ENCODE data around the gene P4HTM. TPM values are rescaled to one million over a fixed set of nuclear protein-coding genes. Genes with fewer than 3 reads are reported as not detected.

The P4HTM gene
- total RNA-seq, 2 experiments from 2014 or later: 45.3 to 47.6 TPM

GRCh38 chr3:49015765-49016164 lies 25.7 kb downstream of the P4HTM start:
- ChIA-PET POLR2A (no interaction called here), CTCF (interaction anchor here (2.0 to 9.3 kb wide), 2 partner anchors 8 kb away, joined by 6 to 100 read pairs; partner anchors contain the start of gene WDR6)
- Mint-ChIP-seq H3K36me3 (ENCODE audit: low read depth) (peaks cover 17% of the 10 kb centered on the region), H3K4me1 (peaks cover 35% of the 10 kb centered on the region), H3K27ac (no peak overlapping the region), H3K4me3 (no peak overlapping the region), H3K9me3 (no peaks in the 10 kb centered on the region), H3K27me3 (no peaks in the 10 kb centered on the region)
- no peak for DNase-seq

- H3K36me3 Mint-ChIP-seq (ENCODE audit: low read depth): peaks cover 17% of the 10 kb centered on the region
- ChIA-PET POLR2A (interaction anchor here (0.6 to 1.1 kb wide), 3 partner anchors 9 to 166 kb away, joined by 3 to 4 read pairs (median 4); partner anchors contain the start of gene WDR6), CTCF (interaction anchor here (0.5 to 9.3 kb wide), 3 partner anchors 9 to 108 kb away, joined by 3 to 100 read pairs (median 8); partner anchors contain the start of gene WDR6)
- peaks cover 35% of the 10 kb centered on the region for H3K4me1 Mint-ChIP-seq
- H3K9me3 Mint-ChIP-seq: no peaks in the 10 kb centered on the region
- H3K4me3 Mint-ChIP-seq: peak overlapping the region; percentile 87
- peak overlapping the region; percentile 83 for H3K27ac Mint-ChIP-seq
- no peak for DNase-seq
- no peaks in the 10 kb centered on the region for H3K27me3 Mint-ChIP-seq
Measured at GRCh38 chr3:49016414-49017228, 26.6 kb downstream of the P4HTM start.

GRCh38 chr3:49017229-49017970 lies 27.4 kb downstream of the P4HTM start:
- peak overlapping the region; percentile 87 for H3K4me3 Mint-ChIP-seq
- H3K36me3 Mint-ChIP-seq (ENCODE audit: low read depth): peaks cover 19% of the 10 kb centered on the region

GRCh38 chr3:49017971-49018706 lies 28.1 kb downstream of the P4HTM start, which contains the start of gene DALRD3:
Gene DALRD3, minus strand, starts transcription at chr3:49018580. Its CDS starts 16 bp downstream, at chr3:49018564.
- POLR2A ChIA-PET: interaction anchor here (1.0 to 1.1 kb wide), 2 partner anchors 11 to 30 kb away, joined by 3 to 4 read pairs; no protein-coding TSS in a partner anchor

More at GRCh38 chr3:49017229-49017970, 27.4 kb downstream of the P4HTM start:
- Mint-ChIP-seq H3K27ac (peak overlapping the region; percentile 83), H3K27me3 (no peaks in the 10 kb centered on the region), H3K9me3 (no peaks in the 10 kb centered on the region), H3K4me1 (peaks cover 34% of the 10 kb centered on the region)
- ChIA-PET CTCF (interaction anchor here (0.5 to 9.3 kb wide), 4 partner anchors 10 to 326 kb away, joined by 3 to 100 read pairs (median 6); partner anchors contain the start of gene WDR6), POLR2A (interaction anchor here (0.6 to 1.1 kb wide), 4 partner anchors 10 to 165 kb away, joined by 3 to 4 read pairs (median 4); partner anchors contain the start of gene WDR6)
- no peak for DNase-seq

GRCh38 chr3:49018707-49019006 lies 28.6 kb downstream of the P4HTM start:
- Mint-ChIP-seq H3K36me3 (ENCODE audit: low read depth) (peaks cover 30% of the 10 kb centered on the region), H3K4me3 (peak overlapping the region; percentile 87), H3K27me3 (no peaks in the 10 kb centered on the region), H3K9me3 (no peaks in the 10 kb centered on the region), H3K27ac (peak overlapping the region; percentile 90), H3K4me1 (peaks cover 40% of the 10 kb centered on the region)
- POLR2A ChIA-PET: no interaction called here
- DNase-seq: no peak
- CTCF ChIA-PET: interaction anchor here (1.6 to 9.3 kb wide), 2 partner anchors 11 to 75 kb away, joined by 3 to 100 read pairs; partner anchors contain the start of genes QRICH1 and WDR6

More at GRCh38 chr3:49017971-49018706, 28.1 kb downstream of the P4HTM start, which contains the start of gene DALRD3:
- H3K4me3 Mint-ChIP-seq: peak within 1 kb of the TSS; percentile 87
- CTCF ChIA-PET: interaction anchor here (0.6 to 9.3 kb wide), 4 partner anchors 10 to 325 kb away, joined by 3 to 100 read pairs (median 6); partner anchors contain the start of genes QRICH1 and WDR6
- H3K27me3 Mint-ChIP-seq: no peaks in the 10 kb centered on the region
- peaks cover 27% of the 10 kb centered on the region for H3K36me3 Mint-ChIP-seq (ENCODE audit: low read depth)
- peak within 1 kb of the TSS; percentile 95 for H3K27ac Mint-ChIP-seq
- DNase-seq: peak; percentile 69
- H3K4me1 Mint-ChIP-seq: peaks cover 40% of the 10 kb centered on the region
- H3K9me3 Mint-ChIP-seq: no peaks in the 10 kb centered on the region

- Mint-ChIP-seq H3K4me1 (peaks cover 48% of the 10 kb centered on the region), H3K27ac (peak overlapping the region; percentile 95), H3K36me3 (ENCODE audit: low read depth) (peaks cover 39% of the 10 kb centered on the region), H3K9me3 (no peaks in the 10 kb centered on the region), H3K4me3 (peak overlapping the region; percentile 87), H3K27me3 (no peaks in the 10 kb centered on the region)
- POLR2A ChIA-PET: interaction anchor here (1.2 to 1.3 kb wide), 2 partner anchors 10 to 13 kb away, joined by 4 to 8 read pairs; partner anchors contain the start of genes IMPDH2 and WDR6
- CTCF ChIA-PET: interaction anchor here (0.7 to 9.3 kb wide), 3 partner anchors 12 to 510 kb away, joined by 3 to 100 read pairs (median 31); partner anchors contain the start of gene WDR6
- DNase-seq: no peak
Measured at GRCh38 chr3:49019941-49020329, 29.9 kb downstream of the P4HTM start.

GRCh38 chr3:49020330-49021212 lies 30.5 kb downstream of the P4HTM start:
- peak overlapping the region; percentile 95 for H3K27ac Mint-ChIP-seq
- ChIA-PET CTCF (interaction anchor here (0.9 to 9.3 kb wide), 10 partner anchors 8 to 385 kb away, joined by 3 to 100 read pairs (median 19); partner anchors contain the start of genes ARIH2, P4HTM, PRKAR2A and QRICH1), POLR2A (interaction anchor here (1.2 to 2.3 kb wide), 3 partner anchors 9 to 13 kb away, joined by 4 to 21 read pairs (median 8); partner anchors contain the start of genes IMPDH2 and WDR6)
- no peaks in the 10 kb centered on the region for H3K9me3 Mint-ChIP-seq
- peak; percentile 43 for DNase-seq
- H3K27me3 Mint-ChIP-seq: no peaks in the 10 kb centered on the region
- peak overlapping the region; percentile 87 for H3K4me3 Mint-ChIP-seq
- peaks cover 49% of the 10 kb centered on the region for H3K4me1 Mint-ChIP-seq
- H3K36me3 Mint-ChIP-seq (ENCODE audit: low read depth): peaks cover 38% of the 10 kb centered on the region

GRCh38 chr3:49021213-49021812 lies 31.3 kb downstream of the P4HTM start:
- peak overlapping the region; percentile 95 for H3K27ac Mint-ChIP-seq
- peaks cover 53% of the 10 kb centered on the region for H3K4me1 Mint-ChIP-seq
- no peaks in the 10 kb centered on the region for H3K9me3 Mint-ChIP-seq
- H3K36me3 Mint-ChIP-seq (ENCODE audit: low read depth): peaks cover 36% of the 10 kb centered on the region
- peak overlapping the region; percentile 87 for H3K4me3 Mint-ChIP-seq
- CTCF ChIA-PET: interaction anchor here (0.6 to 9.3 kb wide), 28 partner anchors 9 to 781 kb away, joined by 3 to 100 read pairs (median 4); partner anchors contain the start of genes ARIH2, KLHDC8B, P4HTM and PRKAR2A
- POLR2A ChIA-PET: interaction anchor here (1.2 to 2.3 kb wide), 2 partner anchors 8 to 14 kb away, joined by 4 to 21 read pairs; partner anchors contain the start of genes IMPDH2 and WDR6
- no peaks in the 10 kb centered on the region for H3K27me3 Mint-ChIP-seq
- DNase-seq: peak; percentile 100

GRCh38 chr3:49021813-49022687 lies 32.0 kb downstream of the P4HTM start, which contains the start of gene NDUFAF3:
Gene NDUFAF3, plus strand, starts transcription at chr3:49022121. Its CDS starts 24 bp downstream, at chr3:49022145.
- peaks cover 40% of the 10 kb centered on the region for H3K36me3 Mint-ChIP-seq (ENCODE audit: low read depth)

More at GRCh38 chr3:49021813-49022687, 32.0 kb downstream of the P4HTM start, which contains the start of gene NDUFAF3:
- POLR2A ChIA-PET: interaction anchor here (0.5 to 2.3 kb wide), 4 partner anchors 15 to 390 kb away, joined by 3 to 21 read pairs (median 4); partner anchors contain the start of genes TCTA and WDR6
- peak within 1 kb of the TSS; percentile 99 for H3K27ac Mint-ChIP-seq
- CTCF ChIA-PET: interaction anchor here (0.6 to 9.3 kb wide), 38 partner anchors 10 to 781 kb away, joined by 3 to 100 read pairs (median 4); partner anchors contain the start of genes ARIH2, KLHDC8B, P4HTM and PRKAR2A
- H3K4me1 Mint-ChIP-seq: peaks cover 56% of the 10 kb centered on the region
- H3K27me3 Mint-ChIP-seq: no peaks in the 10 kb centered on the region
- H3K9me3 Mint-ChIP-seq: no peaks in the 10 kb centered on the region
- DNase-seq: peak; percentile 91
- H3K4me3 Mint-ChIP-seq: peak within 1 kb of the TSS; percentile 87

All from activated CD4-positive, alpha-beta T cell treated with anti-CD3 and anti-CD28 coated beads, Interleukin-2, amount 10 ng/mL, durations not matched to agents 7 days and 5 days (primary cell).